Keratinocyte (primary cell): Measurements from ENCODE around the gene IPMK. TPM values are rescaled to one million over a fixed set of nuclear protein-coding genes. Genes with fewer than 3 reads are reported as not detected.

Experiments used
- DNase-seq: peaks from one replicate; pipeline ENCODE4 v3.0.0-alpha.2; 2011; ENCODE audit warnings: low read depth, missing footprints, low spot score
- FAIRE-seq: peaks from 2 replicates; lab custom pipeline; 2011; peaks lifted over from hg19 to GRCh38; lab: Jason Lieb, UNC
- H2AFZ ChIP-seq: 2 replicates; pipeline ENCODE4 v1.6.0; 2012; ENCODE audit warnings: low read length, control low read depth, inconsistent platforms; ENCODE audit not compliant: control insufficient read depth
- H3K27ac ChIP-seq: 2 replicates; pipeline ENCODE4 v1.5.1; 2011; ENCODE audit warnings: low read length; ENCODE audit not compliant: control insufficient read depth, insufficient read depth
- H3K27me3 ChIP-seq: 3 replicates; pipeline ENCODE4 v1.6.0; 2011; ENCODE audit warnings: low read length; ENCODE audit not compliant: control insufficient read depth, insufficient read depth; ENCODE audit errors: extremely low read depth
- H3K36me3 ChIP-seq, 2 experiments: 2 replicates in 1 of 2; 3 replicates in 1 of 2; pipeline ENCODE4 v1.5.1; 2011; ENCODE audit warnings: low read length in 2 of 2, mild to moderate bottlenecking in 1 of 2; ENCODE audit not compliant: control insufficient read depth in 2 of 2, insufficient read depth in 2 of 2; ENCODE audit errors: extremely low read depth in 1 of 2
- H3K4me1 ChIP-seq: 3 replicates; pipeline ENCODE4 v1.5.1; 2011; ENCODE audit warnings: low read length; ENCODE audit not compliant: control insufficient read depth, insufficient read depth; ENCODE audit errors: extremely low read depth
- H3K4me2 ChIP-seq: 3 replicates; pipeline ENCODE4 v1.6.0; 2011; ENCODE audit warnings: low read depth, low read length; ENCODE audit not compliant: control insufficient read depth, insufficient read depth; ENCODE audit errors: extremely low read depth
- H3K4me3 ChIP-seq, 3 experiments: fragments of 200-600 bp in 1 of 3; sonication (generic) in 1 of 3; 2 replicates in 2 of 3; 3 replicates in 1 of 3; pipeline ENCODE4 v1.5.1; 2011 to 2016; ENCODE audit warnings: low read length in 3 of 3, mild to moderate bottlenecking in 3 of 3, control low read depth in 2 of 3, inconsistent platforms in 1 of 3, low read depth in 1 of 3, mixed read lengths in 1 of 3, mixed run types in 1 of 3, moderate library complexity in 1 of 3; ENCODE audit not compliant: control insufficient read depth in 2 of 3, insufficient read depth in 2 of 3; ENCODE audit errors: extremely low read depth in 1 of 3
- H3K79me2 ChIP-seq: 2 replicates; pipeline ENCODE4 v1.6.0; 2012; ENCODE audit warnings: low read length; ENCODE audit not compliant: control insufficient read depth, insufficient read depth
- H3K9ac ChIP-seq: 3 replicates; pipeline ENCODE4 v1.6.0; 2011; ENCODE audit warnings: low read length; ENCODE audit not compliant: control insufficient read depth, insufficient read depth; ENCODE audit errors: extremely low read depth
- H3K9me1 ChIP-seq: 3 replicates; pipeline ENCODE4 v1.6.0; 2011; ENCODE audit warnings: low read length; ENCODE audit not compliant: control insufficient read depth, insufficient read depth; ENCODE audit errors: extremely low read depth
- H3K9me3 ChIP-seq: 2 replicates; pipeline ENCODE4 v1.5.1; 2012; ENCODE audit warnings: low read depth, low read length; ENCODE audit not compliant: control insufficient read depth
- H4K20me1 ChIP-seq: 3 replicates; pipeline ENCODE4 v1.6.0; 2011; ENCODE audit warnings: low read length; ENCODE audit not compliant: control insufficient read depth, insufficient read depth; ENCODE audit errors: extremely low read depth
- CTCF ChIP-seq, 3 experiments: IDR thresholded peaks in 1 of 3; conservative IDR thresholded peaks in 1 of 3; optimal IDR thresholded peaks in 1 of 3; 2 replicates in 2 of 3; 3 replicates in 1 of 3; pipeline versions ENCODE3 to v1.5.1; 2011; ENCODE audit warnings: low read length in 3 of 3, mild to moderate bottlenecking in 3 of 3, moderate library complexity in 2 of 3, control low read depth in 1 of 3, inconsistent platforms in 1 of 3; ENCODE audit not compliant: insufficient read depth in 2 of 3; ENCODE audit errors: extremely low read depth in 1 of 3
- EZH2 ChIP-seq: IDR thresholded peaks from one replicate; pipeline ENCODE4 v1.6.1; 2012; ENCODE audit warnings: inconsistent platforms, mild to moderate bottlenecking, low read length, moderate library complexity
- dilution Hi-C: fragments of 300-500 bp; cut with MboI; formaldehyde crosslinking; loops from one replicate; pipeline ENCODE4 v1.7.0; 2020; ENCODE audit warnings: low sequenced_read_pairs; ENCODE audit not compliant: extremely low pct_ligation_motif_present
- polyA plus RNA-seq, 5 experiments: library from polyadenylated mRNA; depleted of rRNA in 3 of 5; stranded (reverse) in 3 of 5; stranded (forward) in 1 of 5; unstranded in 1 of 5; fragments of >200 nt; gene quantifications; 1 replicate in 1 of 5; 2 replicates in 3 of 5; 3 replicates in 1 of 5; pipeline versions ENCODE4 v1.2.1 to v1.2.3, GENCODE V29; 2011 to 2012; ENCODE audit warnings: missing spikeins in 2 of 5, low read depth in 1 of 5, low replicate concordance in 1 of 5

Gene IPMK
- polyA plus RNA-seq, 1 donor (not counting 4 experiments of a cell fraction or from before 2014, with no cell fraction given) = 4.5 TPM

- Histone ChIP-seq H3K36me3 (no peaks in the 10 kb centered on the region), H3K4me1 (peaks cover 31% of the 10 kb centered on the region), H3K9ac (no peak overlapping the region), H3K9me1 (no peaks in the 10 kb centered on the region), H3K4me3 (no peak overlapping the region), H4K20me1 (no peaks in the 10 kb centered on the region), H3K4me2 (peak overlapping the region; percentile 63), H3K27ac (no peak overlapping the region), H3K79me2 (peaks cover 4% of the 10 kb centered on the region), H2AFZ (no peak overlapping the region), H3K27me3 (no peaks in the 10 kb centered on the region), H3K9me3 (no peaks in the 10 kb centered on the region)
- dilution Hi-C loops = no loop called here
- DNase-seq (no peak), FAIRE-seq (no peak)
- TF ChIP-seq CTCF (optimal IDR thresholded peaks at IDR 0.05 in 1 of 3, IDR thresholded peaks at IDR 0.05 in 1 of 3, conservative IDR thresholded peaks at IDR 0.05 in 1 of 3; ENCODE audit: extremely low read depth in 1 of 3, insufficient read depth in 2 of 3, low read length in 3 of 3) = no peak
- TF ChIP-seq EZH2 = no peak
Observed at GRCh38 chr10:58240531-58240930, 27.2 kb downstream of the IPMK start.

GRCh38 chr10:58239561-58240169, 28.0 kb downstream of the IPMK start:
- Histone ChIP-seq H3K9ac (peak overlapping the region; percentile 39), H3K4me3 (peak overlapping the region in 2 of 3 experiments; percentile 15 to 41), H3K36me3 (no peaks in the 10 kb centered on the region), H3K9me3 (no peaks in the 10 kb centered on the region), H3K79me2 (peaks cover 4% of the 10 kb centered on the region), H3K4me2 (peak overlapping the region; percentile 63), H3K27me3 (no peaks in the 10 kb centered on the region), H3K27ac (peak overlapping the region; percentile 66), H4K20me1 (no peaks in the 10 kb centered on the region), H2AFZ (no peak overlapping the region), H3K4me1 (peaks cover 31% of the 10 kb centered on the region), H3K9me1 (no peaks in the 10 kb centered on the region)
- DNase-seq = no peak
- peak; percentile 79 for FAIRE-seq
- dilution Hi-C loops = no loop called here
- TF ChIP-seq EZH2 = no peak
- TF ChIP-seq CTCF (optimal IDR thresholded peaks at IDR 0.05 in 1 of 3, IDR thresholded peaks at IDR 0.05 in 1 of 3, conservative IDR thresholded peaks at IDR 0.05 in 1 of 3; ENCODE audit: extremely low read depth in 1 of 3, insufficient read depth in 2 of 3, low read length in 3 of 3) = no peak
